Measurements from ENCODE around the gene SELENOS. TPM values are rescaled to one million over a fixed set of nuclear protein-coding genes. Genes with fewer than 3 reads are reported as not detected.
"Not testable (repeated sequence)": the region's sequence is repeated elsewhere in the genome, so short reads cannot be mapped to it uniquely, and the experiment has no call there.

Gene SELENOS
- total and polyA plus RNA-seq, 7 donors, result 25.7 to 201 (median 98.9) TPM

DNA sequence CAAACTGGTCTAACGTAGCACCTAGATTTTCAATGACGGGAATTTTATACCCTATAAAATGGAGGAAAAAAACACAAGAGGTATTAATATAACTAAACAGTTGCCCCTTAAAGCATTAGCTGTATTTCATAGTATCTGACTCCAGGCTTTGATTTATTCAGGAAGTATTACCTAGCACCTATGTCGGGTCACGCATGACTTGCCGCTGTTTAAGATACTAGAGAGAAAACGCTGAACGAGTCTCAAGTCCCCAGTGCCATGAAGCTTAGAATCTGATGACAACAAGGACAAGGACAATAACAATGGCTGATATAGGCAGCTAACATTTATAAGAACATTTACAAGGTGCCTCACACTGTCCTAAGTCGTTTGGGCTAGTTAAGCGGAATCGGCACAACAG is 15.8 kb upstream of the SELENOS start:
- H3K4me3 ChIP-seq, result peak overlapping the region; percentile 99
- DNase-seq (no peak), ATAC-seq (no peak)
- peak overlapping the region; percentile 98 for H3K27ac ChIP-seq
- H3K36me3 ChIP-seq (ENCODE audit: insufficient read depth in 1 of 2, low read depth in 1 of 2), result peaks cover 0 to 38% of the 10 kb centered on the region in 2 donors
- TF ChIP-seq, protein P1, sequence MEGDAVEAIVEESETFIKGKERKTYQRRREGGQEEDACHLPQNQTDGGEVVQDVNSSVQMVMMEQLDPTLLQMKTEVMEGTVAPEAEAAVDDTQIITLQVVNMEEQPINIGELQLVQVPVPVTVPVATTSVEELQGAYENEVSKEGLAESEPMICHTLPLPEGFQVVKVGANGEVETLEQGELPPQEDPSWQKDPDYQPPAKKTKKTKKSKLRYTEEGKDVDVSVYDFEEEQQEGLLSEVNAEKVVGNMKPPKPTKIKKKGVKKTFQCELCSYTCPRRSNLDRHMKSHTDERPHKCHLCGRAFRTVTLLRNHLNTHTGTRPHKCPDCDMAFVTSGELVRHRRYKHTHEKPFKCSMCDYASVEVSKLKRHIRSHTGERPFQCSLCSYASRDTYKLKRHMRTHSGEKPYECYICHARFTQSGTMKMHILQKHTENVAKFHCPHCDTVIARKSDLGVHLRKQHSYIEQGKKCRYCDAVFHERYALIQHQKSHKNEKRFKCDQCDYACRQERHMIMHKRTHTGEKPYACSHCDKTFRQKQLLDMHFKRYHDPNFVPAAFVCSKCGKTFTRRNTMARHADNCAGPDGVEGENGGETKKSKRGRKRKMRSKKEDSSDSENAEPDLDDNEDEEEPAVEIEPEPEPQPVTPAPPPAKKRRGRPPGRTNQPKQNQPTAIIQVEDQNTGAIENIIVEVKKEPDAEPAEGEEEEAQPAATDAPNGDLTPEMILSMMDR (IDR thresholded peaks at IDR 0.05), result no peak
- H3K27me3 ChIP-seq (ENCODE audit: insufficient read depth in 3 of 3, low read length in 2 of 3), result no peaks in the 10 kb centered on the region
- H3K9me3 ChIP-seq, result no peaks in the 10 kb centered on the region
- WGBS, 3 donors, result 51 to 60% (median 55%) methylated on average over 10 of the region's 10 CpGs
- intact Hi-C loops (cut with DNase I), result loop anchor here in 1 of 2 donors (2.0 kb wide), 1 partner anchor 14 kb away; no protein-coding TSS in a partner anchor
- peaks cover 35% of the 10 kb centered on the region for H3K4me1 ChIP-seq

DNA sequence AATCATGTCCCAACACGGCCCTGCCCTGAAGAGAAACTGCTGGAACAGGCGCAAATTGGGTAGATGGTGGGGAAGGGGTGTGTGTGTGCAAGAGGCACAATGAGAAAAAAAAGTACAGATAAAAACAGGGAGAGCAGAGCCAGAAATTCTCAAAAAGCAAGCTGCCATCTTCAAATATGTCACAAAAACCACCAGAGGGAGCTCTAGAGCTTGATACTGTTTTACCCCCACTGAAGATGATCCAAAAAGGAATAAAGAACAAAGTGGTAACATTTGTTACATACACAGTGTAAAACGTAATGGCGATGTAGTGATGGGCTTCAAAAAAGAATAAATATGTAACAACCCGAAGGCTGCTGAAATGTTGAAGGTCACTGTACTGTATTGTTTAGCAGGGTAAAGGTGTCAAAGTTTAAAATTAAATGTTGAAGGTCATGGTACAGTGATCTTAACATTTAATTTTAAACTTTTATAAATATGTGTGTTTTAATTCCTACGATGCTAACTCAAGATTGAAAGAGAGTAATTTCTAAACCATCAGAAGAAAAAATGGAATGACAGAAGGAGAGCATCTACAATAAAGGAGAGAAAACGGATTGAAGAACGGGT is 11.7 kb upstream of the SELENOS start:
- Histone ChIP-seq H3K9me3 (no peaks in the 10 kb centered on the region), H3K27me3 (ENCODE audit: insufficient read depth in 3 of 3, low read length in 2 of 3) (no peaks in the 10 kb centered on the region), H3K36me3 (ENCODE audit: insufficient read depth in 1 of 2, low read depth in 1 of 2) (peaks cover 8 to 78% of the 10 kb centered on the region in 2 donors), H3K4me3 (no peak overlapping the region), H3K27ac (no peak overlapping the region), H3K4me1 (peaks cover 23% of the 10 kb centered on the region)
- intact Hi-C loops (cut with DNase I), result no loop called here
- 74 to 80% (median 77%) methylated on average over 8 of the region's 8 CpGs for WGBS, 3 donors
- ATAC-seq (peak in 3 of 4 donors; percentile 39 to 75 (median 66)), DNase-seq (no peak)
- TF ChIP-seq, protein P1 (IDR thresholded peaks at IDR 0.05), result peak; percentile 64

DNA sequence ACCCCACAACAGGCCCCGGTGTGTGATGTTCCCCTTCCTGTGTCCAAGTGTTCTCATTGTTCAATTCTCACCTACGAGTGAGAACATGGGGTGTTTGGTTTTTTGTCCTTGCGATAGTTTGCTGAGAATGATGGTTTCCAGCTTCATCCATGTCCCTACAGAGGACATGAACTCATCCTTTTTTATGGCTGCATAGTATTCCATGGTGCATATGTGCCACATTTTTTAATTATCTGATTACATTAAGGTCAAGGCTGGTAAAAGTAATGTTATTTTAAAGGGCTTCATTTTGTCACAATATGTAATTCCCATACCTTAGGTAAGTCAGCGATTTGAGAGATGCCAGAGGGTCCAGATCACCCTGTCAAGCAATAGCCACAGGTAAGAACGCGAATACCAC is 10.1 kb upstream of the SELENOS start:
- H3K4me1 ChIP-seq, result peaks cover 12% of the 10 kb centered on the region
- H3K27me3 ChIP-seq (ENCODE audit: insufficient read depth in 3 of 3, low read length in 2 of 3); H3K9me3 ChIP-seq; intact Hi-C loops (cut with DNase I); DNase-seq; ATAC-seq; H3K27ac ChIP-seq; H3K4me3 ChIP-seq: not testable (repeated sequence)
- peaks cover 11 to 94% of the 10 kb centered on the region in 2 donors for H3K36me3 ChIP-seq (ENCODE audit: insufficient read depth in 1 of 2, low read depth in 1 of 2)
- WGBS, 3 donors, result 97 to 98% (median 98%) methylated on average over 6 of the region's 6 CpGs

DNA sequence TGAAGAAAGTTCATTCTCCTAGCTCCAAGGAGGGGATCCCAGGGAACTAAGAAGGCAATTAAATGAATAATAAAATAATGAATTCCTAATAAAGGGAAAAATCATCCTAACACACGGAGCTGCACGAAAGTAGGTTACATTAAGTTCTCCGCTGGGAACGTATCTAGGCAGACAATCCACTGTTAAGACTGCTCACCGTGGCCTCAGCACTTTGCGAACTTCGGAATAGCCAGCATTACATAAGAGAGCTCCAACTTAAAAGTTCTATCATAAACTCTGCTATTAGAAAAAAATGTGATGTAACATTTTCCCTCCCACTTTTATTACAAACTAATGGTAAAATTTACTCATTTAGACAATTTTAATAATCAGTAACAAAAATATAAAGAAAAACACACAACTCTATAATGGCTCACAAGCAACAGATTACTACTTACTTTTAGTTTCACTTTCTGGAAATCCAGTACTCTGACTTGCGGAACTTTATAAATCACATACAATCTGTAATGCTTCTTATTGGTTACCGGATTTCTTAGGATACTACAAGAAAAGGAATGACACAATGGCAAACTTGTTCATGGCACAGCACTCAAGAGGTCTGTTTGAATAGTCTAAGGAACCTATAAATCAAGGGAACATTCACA is 9.3 kb upstream of the SELENOS start:
- intact Hi-C loops (cut with DNase I), result no loop called here
- no peak for DNase-seq
- Histone ChIP-seq H3K36me3 (ENCODE audit: insufficient read depth in 1 of 2, low read depth in 1 of 2) (peaks cover 11 to 94% of the 10 kb centered on the region in 2 donors), H3K27me3 (ENCODE audit: insufficient read depth in 3 of 3, low read length in 2 of 3) (no peaks in the 10 kb centered on the region), H3K9me3 (no peaks in the 10 kb centered on the region), H3K4me1 (peaks cover 5% of the 10 kb centered on the region), H3K27ac (no peak overlapping the region), H3K4me3 (no peak overlapping the region)
- WGBS, 3 donors, result 89 to 91% (median 90%) methylated on average over 9 of the region's 9 CpGs
- ATAC-seq, result no peak
- TF ChIP-seq, protein P1 (IDR thresholded peaks at IDR 0.05), result no peak

DNA sequence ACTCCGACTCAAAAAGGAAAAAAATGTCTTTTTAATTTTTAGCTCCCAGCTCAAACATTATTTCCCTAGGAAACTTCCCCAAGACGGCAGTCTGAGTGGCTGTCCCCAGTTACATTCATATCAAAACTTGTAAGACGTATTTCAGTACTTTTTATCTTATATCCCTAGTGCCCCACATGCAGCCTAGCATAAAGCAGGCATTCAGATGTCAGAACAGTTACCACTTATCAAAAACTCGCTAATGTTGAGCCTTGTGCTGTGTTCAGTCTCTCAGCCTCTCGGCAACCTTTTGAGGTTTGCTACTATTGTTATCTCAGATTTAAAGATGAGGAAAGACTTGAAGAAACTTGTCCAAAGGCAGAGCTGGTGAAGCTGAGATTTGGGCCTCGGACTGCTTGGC is 6.6 kb upstream of the SELENOS start:
- Histone ChIP-seq H3K4me1 (no peaks in the 10 kb centered on the region), H3K4me3 (no peak overlapping the region), H3K27ac (no peak overlapping the region), H3K27me3 (ENCODE audit: insufficient read depth in 3 of 3, low read length in 2 of 3) (no peaks in the 10 kb centered on the region), H3K36me3 (ENCODE audit: insufficient read depth in 1 of 2, low read depth in 1 of 2) (peaks cover 11 to 94% of the 10 kb centered on the region in 2 donors), H3K9me3 (no peaks in the 10 kb centered on the region)
- no peak for DNase-seq
- TF ChIP-seq, protein P1 (IDR thresholded peaks at IDR 0.05), result no peak
- ATAC-seq, result no peak
- WGBS, 3 donors, result 87 to 95% (median 95%) methylated on average over 6 of the region's 6 CpGs
- intact Hi-C loops (cut with DNase I), result no loop called here

Measured in psoas muscle (tissue), 8 donors.